OCI-LY3 (cell line): ENCODE measurements around the gene DUSP1.

Experiments
- H2AFZ ChIP-seq: fragments of 200-600, 300-600 bp; shearing (Covaris generic); 2 replicates; pipeline ENCODE4 v1.6.0; 2014; ENCODE audit warnings: antibody characterized with exemption, low read depth, low read length
- H3K27ac ChIP-seq: fragments of 200-600, 300-600 bp; sonication (generic); 2 replicates; pipeline ENCODE4 v1.5.1; 2014; ENCODE audit warnings: mild to moderate bottlenecking, low read length, moderate library complexity, mixed read lengths
- H3K27me3 ChIP-seq: fragments of 200-600, 300-600 bp; sonication (generic); 2 replicates; pipeline ENCODE4 v1.6.1; 2014; ENCODE audit warnings: low read depth, low read length, mixed read lengths
- H3K36me3 ChIP-seq: fragments of 200-600, 300-600 bp; sonication (generic); replicated peaks from 2 replicates; pipeline ENCODE3; 2014; ENCODE audit warnings: low read depth, low read length, mixed read lengths
- H3K4me1 ChIP-seq: fragments of 300-600, 200-600 bp; sonication (generic); 2 replicates; pipeline ENCODE4 v1.6.1; 2014; ENCODE audit warnings: low read length, mixed read lengths
- H3K4me2 ChIP-seq: fragments of 200-600, 300-600 bp; sonication (generic); 2 replicates; pipeline ENCODE4 v1.6.1; 2014; ENCODE audit warnings: low read length, mixed read lengths
- H3K4me3 ChIP-seq: fragments of 300-600, 200-600 bp; sonication (generic); 2 replicates; pipeline ENCODE4 v1.5.1; 2014; ENCODE audit warnings: antibody characterized with exemption, mild to moderate bottlenecking, low read length, moderate library complexity
- H3K79me2 ChIP-seq: fragments of 300-600, 200-600 bp; shearing (Covaris generic); 2 replicates; pipeline ENCODE4 v1.6.1; 2014; ENCODE audit warnings: mild to moderate bottlenecking, low read length, mixed read lengths
- H3K9ac ChIP-seq: fragments of 300-600, 200-600 bp; shearing (Covaris generic); 2 replicates; pipeline ENCODE4 v1.6.0; 2014; ENCODE audit warnings: mild to moderate bottlenecking, low read length, moderate library complexity
- H3K9me3 ChIP-seq: fragments of 200-600, 300-600 bp; shearing (Covaris generic); 2 replicates; pipeline ENCODE4 v1.6.1; 2014; ENCODE audit warnings: low read length, mixed read lengths; ENCODE audit not compliant: insufficient read depth
- H4K20me1 ChIP-seq: fragments of 200-600, 300-600 bp; sonication (generic); 2 replicates; pipeline ENCODE4 v1.6.1; 2016; ENCODE audit warnings: low read length, mixed read lengths; ENCODE audit not compliant: insufficient read depth
- CTCF ChIP-seq: fragments of 200-600, 300-600 bp; sonication (generic); IDR thresholded peaks from 2 replicates; pipeline ENCODE4 v1.5.1; 2014; ENCODE audit warnings: antibody characterized with exemption, low read length, low read depth
- EZH2phosphoT487 ChIP-seq: fragments of 200-600 bp; shearing (Covaris generic); IDR thresholded peaks from 2 replicates; pipeline ENCODE4 v1.6.1; 2018; ENCODE audit warnings: antibody characterized with exemption, mixed run types, low read depth

DUSP1 gene

DNA sequence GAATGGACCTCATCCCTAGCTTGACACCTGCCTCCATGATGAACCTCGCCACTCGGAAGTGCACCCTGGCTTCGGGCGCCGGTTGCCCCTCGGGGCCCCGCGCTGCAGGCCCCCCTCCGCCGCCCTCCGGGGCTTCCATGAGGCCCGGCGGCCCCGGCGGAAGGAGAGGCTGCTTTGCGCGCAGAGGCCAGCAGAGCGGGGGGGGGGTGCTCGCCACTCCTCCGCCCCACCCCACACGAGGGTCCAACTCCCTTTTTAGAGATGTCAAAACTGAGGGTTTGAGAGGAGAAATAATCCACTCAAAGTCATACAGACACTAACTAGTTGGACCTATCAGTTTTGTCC is 7.9 kb downstream of the DUSP1 start:
- Histone ChIP-seq H3K36me3 (peaks cover 5% of the 10 kb centered on the region), H3K27ac (no peak overlapping the region), H3K79me2 (no peaks in the 10 kb centered on the region), H3K9ac (no peak overlapping the region), H4K20me1 (no peaks in the 10 kb centered on the region), H3K9me3 (no peaks in the 10 kb centered on the region), H3K4me2 (no peak overlapping the region), H3K4me3 (no peak overlapping the region), H3K27me3 (peaks cover 5% of the 10 kb centered on the region; the same call in 1 of the 2 replicates), H2AFZ (no peak overlapping the region), H3K4me1 (peaks cover 10% of the 10 kb centered on the region)
- TF ChIP-seq CTCF (no peak), EZH2phosphoT487 (no peak)

DNA sequence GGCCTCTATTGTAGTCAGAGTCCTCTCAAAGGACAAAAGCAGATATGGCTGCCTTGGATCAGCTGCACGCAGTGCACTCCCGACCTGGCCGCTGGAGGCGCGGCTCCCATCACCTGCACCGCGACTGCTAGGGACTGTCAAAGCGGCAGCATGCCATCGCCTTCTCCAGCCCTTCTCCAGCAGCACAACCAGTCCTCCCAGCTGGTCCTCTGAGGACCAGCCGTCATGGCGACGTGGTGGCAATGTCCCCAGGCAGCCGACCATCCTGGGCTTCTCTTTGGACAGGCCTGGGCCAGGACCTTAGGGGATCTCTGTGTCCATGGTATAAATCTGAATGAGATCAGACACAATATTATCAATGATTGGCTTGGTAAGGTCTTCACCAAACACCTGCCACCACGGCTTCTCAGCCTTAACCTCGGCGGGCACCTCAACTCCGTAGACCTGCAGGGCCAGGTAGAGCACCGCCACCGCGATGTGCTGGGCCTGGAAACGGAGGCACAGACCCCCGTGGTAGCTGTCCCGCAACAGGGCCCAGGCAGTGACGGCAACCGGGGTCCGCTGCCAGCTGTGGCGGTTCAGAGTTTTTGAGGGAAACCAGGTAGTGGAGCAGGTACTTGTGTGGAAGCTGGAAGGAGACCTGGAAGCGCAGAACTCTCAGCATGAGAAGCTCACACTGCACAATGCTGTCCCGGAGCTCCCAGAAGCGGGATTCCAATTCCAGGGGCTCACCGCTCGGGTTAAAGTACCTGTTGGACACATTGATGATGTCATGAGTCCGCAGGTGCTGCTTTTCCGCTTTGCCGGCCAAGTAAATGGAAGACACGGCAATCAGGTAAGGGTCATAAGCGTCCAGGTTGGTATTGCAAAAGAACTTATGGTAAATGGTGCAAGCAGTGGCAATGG is 8.5 kb downstream of the DUSP1 start:
- no peak for TF ChIP-seq CTCF
- TF ChIP-seq EZH2phosphoT487 = no peak
- no peak overlapping the region for H3K9ac ChIP-seq
- peaks cover 5% of the 10 kb centered on the region; the same call in 1 of the 2 replicates for H3K27me3 ChIP-seq
- no peaks in the 10 kb centered on the region for H3K9me3 ChIP-seq
- no peak overlapping the region for H3K27ac ChIP-seq
- no peak overlapping the region for H3K4me3 ChIP-seq
- no peaks in the 10 kb centered on the region for H3K79me2 ChIP-seq
- H3K4me1 ChIP-seq = peaks cover 10% of the 10 kb centered on the region
- no peak overlapping the region for H3K4me2 ChIP-seq
- no peaks in the 10 kb centered on the region for H4K20me1 ChIP-seq
- peaks cover under 1% of the 10 kb centered on the region for H3K36me3 ChIP-seq
- H2AFZ ChIP-seq = no peak overlapping the region

GRCh38 chr5:172760959-172761358 is 10.0 kb downstream of the DUSP1 start:
- no peak overlapping the region for H3K4me2 ChIP-seq
- H3K36me3 ChIP-seq = no peaks in the 10 kb centered on the region
- no peak overlapping the region for H3K4me3 ChIP-seq
- no peak overlapping the region for H3K27ac ChIP-seq
- peaks cover 5% of the 10 kb centered on the region; the same call in 1 of the 2 replicates for H3K27me3 ChIP-seq
- peaks cover 10% of the 10 kb centered on the region for H3K4me1 ChIP-seq
- no peaks in the 10 kb centered on the region for H3K9me3 ChIP-seq
- no peak for TF ChIP-seq CTCF
- no peak for TF ChIP-seq EZH2phosphoT487
- no peak overlapping the region for H3K9ac ChIP-seq
- no peaks in the 10 kb centered on the region for H3K79me2 ChIP-seq
- no peak overlapping the region for H2AFZ ChIP-seq
- no peaks in the 10 kb centered on the region for H4K20me1 ChIP-seq

DNA sequence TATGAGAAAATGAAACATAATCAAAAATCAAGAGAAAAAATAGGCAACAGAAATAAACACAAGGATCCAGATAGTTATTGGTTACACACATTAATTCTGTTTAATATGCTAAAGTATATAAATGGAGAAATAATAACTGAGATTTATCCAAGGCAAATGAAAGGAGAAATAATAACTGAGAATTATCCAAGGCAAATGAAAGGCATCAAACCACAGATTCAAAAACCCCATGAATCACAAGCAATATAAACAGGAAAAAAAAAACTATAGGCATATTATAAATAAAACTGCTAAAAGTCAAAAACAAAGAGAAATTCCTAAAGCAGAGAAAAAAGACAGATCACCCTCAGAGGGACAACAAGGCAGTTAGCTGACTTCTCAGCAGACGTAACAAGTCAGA is 10.9 kb downstream of the DUSP1 start:
- no peak overlapping the region for H3K9ac ChIP-seq
- no peaks in the 10 kb centered on the region for H3K36me3 ChIP-seq
- H3K4me3 ChIP-seq = no peak overlapping the region
- H3K27ac ChIP-seq = no peak overlapping the region
- no peak for TF ChIP-seq EZH2phosphoT487
- TF ChIP-seq CTCF = no peak
- no peaks in the 10 kb centered on the region for H4K20me1 ChIP-seq
- H3K79me2 ChIP-seq = no peaks in the 10 kb centered on the region
- no peak overlapping the region for H2AFZ ChIP-seq
- no peak overlapping the region for H3K4me2 ChIP-seq
- peaks cover 5% of the 10 kb centered on the region; the same call in 1 of the 2 replicates for H3K27me3 ChIP-seq
- peaks cover 7% of the 10 kb centered on the region for H3K4me1 ChIP-seq
- no peaks in the 10 kb centered on the region for H3K9me3 ChIP-seq
